HS-5 (cell line): ENCODE data around the gene POLE.
A peak's percentile ranks its signal among the peaks of the same experiment; 100 is the strongest.

Experiments
- DNase-seq: peaks from one replicate; pipeline ENCODE4 v3.0.0-alpha.2; 2012; ENCODE audit warnings: low read depth

POLE gene

DNA sequence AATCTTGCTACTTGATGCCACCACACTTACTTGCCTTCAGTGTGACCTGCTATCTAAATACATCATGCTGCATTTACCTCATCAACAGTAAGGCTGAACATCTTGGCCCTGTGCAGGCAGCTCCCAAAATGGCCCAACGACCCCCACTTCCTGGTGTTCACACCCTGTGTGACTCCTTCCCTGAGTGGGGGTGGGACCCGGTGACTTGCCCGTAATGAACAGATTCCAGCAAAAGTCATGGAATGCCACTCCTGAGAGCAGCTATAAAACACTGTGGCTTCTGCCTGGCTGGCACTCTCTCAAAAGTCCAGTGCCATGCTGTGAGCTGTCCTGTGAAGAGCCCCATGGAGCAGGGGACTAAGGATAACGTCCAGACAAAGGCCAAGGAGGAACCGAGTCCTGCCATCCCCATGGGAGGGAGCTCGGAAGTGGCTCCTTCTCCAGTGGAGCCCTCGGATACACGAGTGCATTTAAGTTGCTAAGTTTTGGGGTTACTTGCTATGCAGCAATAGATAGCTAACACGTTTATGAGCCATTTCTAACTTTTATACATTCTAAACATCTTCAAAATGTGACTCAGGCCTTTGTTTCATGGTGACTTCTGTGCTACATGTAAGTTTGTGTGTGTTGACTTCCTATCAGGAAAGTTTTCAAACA, 35.6 kb downstream of the POLE start:
- no peak for DNase-seq

DNA sequence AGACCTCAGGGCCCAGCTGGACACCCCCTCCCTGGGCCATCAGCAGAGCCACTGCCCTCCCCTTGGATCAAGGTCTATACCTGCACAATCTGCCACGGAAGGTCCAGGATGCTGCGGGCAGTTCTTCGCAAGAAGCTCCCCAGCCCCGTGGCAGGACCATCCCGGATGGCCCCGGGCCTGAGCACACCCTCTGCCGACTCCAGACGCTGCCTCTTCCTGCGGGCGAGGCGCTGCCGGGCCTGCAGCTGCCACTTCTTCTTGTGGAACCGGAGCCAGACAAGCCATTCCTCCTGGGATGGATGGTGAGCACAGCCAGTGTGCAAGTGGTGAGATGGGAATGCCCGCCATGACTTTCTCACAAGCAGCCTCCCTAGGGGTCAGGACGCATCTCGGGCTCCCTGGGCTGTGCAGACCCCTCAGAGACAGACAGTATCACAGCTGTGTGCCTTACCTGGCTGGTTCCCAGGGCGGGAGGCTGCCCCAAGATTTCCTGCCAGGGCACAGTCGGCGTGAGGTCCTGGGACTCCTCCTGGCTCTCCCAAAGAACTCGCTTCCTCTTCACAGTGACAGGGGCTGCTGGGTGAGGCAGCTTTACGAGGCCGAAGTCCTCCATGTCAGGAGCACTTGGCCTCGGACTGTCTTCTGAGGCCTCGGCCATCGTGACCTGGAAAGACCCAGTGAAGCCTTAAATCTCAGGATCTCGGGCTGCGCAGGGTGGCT, 37.8 kb downstream of the POLE start:
- no peak for DNase-seq

DNA sequence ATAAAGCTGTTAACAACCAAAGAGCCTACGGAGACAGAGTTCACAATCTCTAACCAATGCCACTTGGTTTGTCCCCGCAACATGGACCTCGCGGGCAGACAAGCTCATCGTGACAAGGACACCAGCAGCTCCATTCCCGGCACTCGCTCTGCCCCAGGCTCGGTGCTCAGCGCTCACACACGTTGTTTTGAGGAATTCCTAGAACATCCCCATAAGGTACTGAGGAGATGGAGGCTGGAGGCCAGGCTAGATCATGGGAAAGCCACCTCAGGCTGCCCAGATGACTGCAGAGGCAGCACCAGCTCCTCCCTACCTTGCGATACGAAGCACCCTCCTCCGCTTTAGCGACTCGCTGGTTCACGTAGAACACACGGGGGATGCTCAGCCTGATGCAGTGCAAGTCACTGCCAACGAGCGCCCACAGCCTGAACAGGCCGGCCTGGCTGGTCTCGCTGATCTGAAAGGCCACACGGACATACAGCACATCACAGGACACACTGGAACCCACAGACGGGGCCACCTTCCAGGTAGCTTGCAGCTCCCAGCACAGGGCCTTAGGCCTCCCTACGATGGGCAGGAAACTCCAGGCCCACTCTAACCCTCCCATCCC, 38.4 kb downstream of the POLE start:
- no peak for DNase-seq

DNA sequence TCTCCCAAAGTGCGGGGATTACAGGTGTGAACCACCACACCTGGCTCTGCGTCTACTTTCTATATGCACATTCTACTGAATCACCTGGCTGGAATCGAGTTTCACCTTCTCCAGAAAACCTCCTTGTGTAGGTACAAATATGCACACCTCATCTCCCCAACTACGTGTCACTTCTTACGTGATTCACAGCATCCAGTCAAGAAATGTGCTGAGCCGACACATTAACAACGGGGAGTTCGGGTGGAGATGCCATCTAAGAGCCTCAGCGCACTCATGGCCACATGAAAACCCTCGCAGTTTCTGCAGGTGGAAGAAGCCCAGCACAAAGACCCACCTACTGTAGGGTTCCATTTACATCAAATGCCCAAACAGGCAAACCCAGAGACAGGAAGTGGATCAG, 39.3 kb downstream of the POLE start:
- no peak for DNase-seq

DNA sequence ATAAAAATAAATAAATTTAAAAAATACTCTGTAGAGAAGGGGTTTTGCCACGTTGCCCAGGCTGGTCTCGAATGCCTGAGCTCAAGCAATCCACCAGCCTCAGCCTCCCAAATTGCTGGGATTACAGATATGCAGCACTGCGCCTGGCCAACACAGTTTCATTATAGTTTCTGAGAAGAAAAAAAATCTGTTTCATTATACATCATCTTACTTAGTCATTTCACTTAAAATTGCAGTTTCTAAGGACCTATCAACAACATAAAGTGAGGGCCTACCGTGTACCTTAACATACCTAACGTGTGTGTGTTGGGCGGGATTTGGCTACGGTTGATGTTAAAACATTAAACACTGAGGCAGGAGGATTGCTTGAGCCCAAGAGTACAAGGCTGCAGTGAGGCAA, 40.3 kb downstream of the POLE start:
- DNase-seq, result no peak

DNA sequence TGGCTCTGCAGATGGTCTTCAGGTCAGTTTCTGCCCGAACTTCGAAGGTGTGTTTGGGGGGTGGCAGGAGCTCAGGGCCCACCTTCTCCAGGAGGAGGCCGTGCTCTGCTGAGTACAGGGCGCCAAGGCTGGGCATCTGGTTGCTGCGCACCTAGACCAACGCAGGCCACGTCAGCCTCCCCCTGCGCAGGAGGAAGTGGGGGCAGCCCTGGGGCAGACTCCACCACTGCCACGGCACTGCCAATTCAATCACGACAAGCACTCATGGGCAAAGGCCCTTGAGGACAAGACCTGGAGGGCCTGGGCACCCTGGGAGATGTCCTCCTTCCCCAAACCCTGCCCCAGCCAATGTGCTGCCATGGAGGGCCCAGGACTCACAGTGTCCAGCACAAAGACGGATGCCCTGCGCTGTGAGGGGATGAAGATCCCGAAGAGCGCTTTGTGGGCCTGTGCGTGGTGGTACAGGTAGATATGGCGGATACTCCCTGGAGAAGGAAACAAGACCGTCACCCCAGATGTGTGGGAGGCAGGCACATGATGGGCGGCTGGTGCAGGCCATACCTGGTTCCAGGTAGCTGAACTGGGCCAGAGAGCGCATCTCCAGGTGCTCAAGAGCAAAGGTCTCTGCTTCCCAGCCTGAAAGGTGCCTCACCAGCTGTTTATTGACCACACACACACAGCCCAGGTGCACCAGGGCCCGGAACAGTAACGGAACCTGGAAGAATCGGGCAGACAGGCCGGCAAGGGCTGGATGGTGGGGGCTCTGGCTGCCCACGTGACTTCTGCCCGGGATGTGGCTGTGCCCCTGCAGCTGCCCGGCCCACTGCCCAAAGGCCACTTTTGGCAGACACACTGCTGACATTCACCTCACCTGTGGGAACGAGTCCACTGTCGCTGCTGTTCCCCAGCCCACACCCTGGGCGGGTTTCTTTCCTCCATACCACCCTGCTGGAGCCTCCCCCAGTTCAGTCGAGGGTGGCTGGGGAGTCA, 44.0 kb downstream of the POLE start:
- DNase-seq, result no peak

DNA sequence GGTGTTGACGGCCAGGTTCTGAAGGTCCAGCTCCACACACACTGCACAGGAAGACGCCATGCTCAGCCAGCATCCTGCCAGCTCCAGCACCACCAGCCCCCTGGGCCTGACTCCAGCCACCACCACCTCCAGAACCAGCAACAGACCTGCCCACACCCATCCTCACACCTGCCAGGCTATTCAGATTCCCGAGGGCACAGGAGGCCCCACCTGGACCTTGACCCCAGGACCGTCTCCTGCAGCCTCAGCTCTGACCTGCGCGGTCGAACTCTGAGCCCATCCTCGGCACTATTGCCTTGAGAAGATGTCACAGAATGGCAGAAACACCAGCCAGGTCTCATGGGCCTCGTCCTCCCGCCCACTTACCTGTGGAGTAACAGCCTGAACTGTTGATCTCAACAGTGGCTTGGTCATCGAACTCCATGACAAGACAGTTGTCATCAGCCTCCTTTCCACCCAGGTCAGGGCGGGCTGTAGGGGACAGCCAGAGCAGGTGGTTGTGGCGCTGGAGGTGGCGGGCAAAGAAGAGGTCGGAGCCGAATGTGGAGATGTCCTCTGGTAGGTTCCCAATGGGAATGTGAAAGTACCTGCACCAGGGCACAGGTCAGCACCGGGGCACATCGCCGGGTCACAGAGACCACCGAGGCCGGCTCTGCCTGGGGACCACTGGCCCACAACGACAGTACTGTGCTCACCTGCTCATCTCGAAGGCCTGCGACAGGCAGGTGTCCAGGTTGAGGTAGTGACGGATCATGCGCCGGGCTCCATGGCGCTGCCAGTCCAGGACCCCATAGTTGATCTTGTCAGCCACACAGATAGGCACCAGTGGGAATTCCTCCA, 45.1 kb downstream of the POLE start:
- no peak for DNase-seq

DNA sequence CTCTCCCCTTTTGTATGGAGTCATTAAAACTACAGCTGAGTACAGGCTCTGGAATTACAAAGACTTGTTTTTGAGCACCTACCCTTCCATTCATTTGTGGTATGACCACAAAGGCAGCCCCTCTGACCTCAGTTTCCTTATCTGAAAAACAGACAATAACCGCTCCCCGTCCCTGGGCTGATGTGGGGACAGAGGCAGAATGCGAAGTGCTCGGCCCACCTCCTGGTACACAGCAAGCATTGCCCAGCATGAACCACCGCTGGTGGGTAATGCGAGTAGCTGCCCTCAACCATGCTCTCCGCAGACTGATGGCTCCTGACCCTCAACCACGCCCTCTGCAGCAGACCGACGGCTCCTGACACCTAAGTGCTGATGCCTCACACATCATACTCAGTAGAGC, 46.2 kb downstream of the POLE start:
- DNase-seq, result no peak

DNA sequence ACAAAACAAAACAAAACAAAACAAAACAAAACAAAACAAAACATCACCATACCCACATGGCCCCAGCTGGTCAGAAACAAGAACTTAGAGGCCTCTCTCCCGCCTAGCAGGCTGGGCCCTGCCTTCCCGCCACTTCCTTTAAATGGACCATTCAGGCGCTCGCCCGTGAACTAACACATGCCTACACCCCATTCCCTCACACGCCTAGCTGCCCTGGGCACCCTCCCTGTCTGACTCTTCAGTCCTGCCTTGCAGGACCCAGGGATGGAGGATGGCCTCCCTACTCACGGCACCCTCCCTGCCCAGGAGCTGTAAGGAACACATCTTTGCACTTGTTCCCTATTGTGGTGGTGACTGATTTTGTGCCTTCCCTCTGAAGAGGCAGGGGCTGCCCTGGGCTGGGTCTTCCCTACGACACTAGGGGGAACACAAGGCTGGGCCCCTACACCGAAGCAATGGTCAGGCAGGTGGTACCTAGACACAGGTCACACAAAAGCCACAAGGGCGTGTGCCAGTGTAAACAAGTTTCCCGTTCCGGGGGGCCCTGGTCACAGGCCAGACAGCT, 47.1 kb downstream of the POLE start:
- DNase-seq, result no peak

DNA sequence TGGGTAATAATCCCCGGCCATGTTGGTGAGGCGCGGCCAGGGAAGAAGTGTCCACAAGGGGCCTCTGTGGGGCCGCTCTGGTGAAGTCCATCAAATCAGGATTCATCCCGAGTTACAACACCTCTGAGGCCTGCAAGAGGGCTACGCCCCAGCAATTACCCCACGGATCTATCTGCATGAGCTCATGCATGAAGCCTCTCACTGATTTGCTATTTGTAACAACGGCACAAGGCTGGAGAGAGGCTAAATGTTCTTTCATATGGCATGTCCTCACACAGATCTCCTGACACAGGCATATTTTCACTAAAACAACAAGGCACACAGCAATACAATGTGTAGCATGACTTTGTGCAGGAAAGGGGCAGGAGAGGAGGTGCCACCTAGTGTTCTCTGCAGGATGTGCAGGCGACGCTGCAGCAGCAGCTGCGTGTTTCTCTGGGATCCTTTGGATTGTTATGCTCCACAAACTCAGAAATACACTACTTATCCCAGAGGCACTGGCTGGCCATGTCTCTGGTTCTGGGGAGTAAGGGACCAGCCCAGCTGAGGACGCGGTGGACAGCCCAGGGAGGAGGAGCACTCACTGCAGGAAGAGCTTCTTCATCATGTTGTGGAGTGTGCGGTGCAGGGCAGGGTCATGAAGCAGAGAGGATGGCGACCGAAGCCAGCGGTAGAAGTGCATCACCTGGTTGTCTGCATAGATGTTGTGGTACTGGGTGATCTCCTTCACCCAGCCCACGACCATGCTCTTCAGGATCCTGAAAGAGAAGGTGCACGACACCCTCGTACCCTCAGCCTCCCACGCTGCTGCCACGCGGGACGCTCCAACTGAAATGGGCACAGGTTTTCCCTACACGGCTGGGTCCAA, 48.4 kb downstream of the POLE start:
- peak; percentile 3 for DNase-seq

DNA sequence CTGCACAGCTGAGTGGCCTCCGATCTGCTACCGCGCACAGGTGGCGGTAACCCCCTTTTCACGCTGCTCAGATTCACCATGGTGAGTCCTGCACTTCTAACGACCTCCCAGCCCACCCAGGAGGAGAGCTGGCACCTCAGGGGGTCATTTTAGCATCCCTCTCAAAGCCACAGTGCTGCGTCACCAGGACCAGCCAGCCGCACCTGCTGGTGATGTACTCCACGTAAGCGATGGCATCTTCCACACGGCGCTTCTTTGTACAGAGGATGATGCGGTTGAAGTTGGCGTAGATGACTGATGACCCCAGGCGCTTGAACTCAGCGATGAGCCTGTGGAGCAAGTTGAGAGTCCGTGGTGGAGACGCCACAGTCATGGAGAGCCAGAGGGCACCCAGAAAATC, 49.3 kb downstream of the POLE start:
- DNase-seq, result no peak

DNA sequence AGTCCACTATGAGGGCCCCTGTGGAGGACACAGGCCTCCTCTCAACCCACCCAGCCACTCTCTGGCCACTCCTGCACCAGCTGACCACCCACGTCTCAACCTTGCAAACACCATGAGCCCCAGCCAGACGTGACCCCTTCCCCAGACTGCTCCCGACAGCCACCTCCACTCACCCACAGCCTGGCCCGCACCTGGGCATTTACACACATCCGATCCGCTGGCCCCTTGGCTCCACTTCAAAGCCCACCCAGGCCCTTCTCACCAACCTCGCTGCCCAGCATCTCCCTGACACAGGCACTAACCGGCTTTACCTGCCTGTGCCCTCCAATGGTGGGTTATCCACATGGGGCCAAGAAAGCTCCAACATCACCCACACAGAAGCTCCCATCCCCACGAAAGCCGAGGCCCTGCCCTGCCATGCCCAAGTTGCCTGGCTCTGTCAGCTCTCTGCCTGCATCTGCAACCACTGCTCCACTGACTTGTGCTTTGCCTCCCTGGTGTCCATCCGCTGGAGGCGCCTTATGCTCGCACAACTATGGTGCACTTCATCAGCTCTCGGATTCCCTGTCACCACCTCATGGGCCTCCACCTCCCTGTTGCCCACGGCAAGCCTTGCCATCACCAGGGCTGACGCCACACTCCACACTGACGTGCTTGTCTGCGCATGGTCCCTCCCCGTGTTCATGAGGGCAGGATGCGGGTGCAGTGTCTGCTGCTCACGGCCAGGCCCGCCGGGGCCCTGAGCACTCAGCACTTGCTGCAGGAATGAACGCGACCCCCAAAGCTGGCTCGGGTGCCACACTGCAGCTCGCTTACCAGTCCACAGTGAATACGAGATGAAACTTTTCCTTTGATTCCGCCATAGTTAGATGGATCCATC, 51.8 kb downstream of the POLE start:
- no peak for DNase-seq

DNA sequence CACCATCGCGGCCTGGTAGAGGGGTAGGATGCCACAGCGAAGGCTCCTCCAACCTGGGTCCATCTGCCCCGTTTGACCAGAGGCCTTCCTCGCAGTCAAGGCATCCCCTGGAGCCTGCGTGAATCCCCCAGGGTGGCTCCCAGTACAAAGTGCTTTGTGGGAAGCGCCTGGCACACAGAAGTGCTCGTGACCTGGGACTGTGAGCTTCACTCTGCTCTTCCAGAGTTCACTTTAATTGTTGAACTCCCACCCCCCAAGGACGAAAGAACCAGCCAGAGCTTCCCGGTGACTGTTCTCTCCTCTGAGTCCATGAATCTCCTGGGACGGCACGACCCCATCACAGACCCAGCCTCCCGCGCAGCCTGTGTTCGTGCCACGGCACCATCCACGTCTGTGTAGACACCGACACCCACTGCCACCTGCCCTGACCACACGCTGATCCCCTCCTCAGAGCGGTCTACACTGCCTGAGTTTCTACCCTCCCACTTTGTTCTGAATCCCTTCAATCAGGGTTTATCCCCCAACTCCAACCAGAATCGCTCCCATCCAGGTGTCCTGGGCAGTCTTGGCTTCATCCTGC, 52.6 kb downstream of the POLE start:
- no peak for DNase-seq

DNA sequence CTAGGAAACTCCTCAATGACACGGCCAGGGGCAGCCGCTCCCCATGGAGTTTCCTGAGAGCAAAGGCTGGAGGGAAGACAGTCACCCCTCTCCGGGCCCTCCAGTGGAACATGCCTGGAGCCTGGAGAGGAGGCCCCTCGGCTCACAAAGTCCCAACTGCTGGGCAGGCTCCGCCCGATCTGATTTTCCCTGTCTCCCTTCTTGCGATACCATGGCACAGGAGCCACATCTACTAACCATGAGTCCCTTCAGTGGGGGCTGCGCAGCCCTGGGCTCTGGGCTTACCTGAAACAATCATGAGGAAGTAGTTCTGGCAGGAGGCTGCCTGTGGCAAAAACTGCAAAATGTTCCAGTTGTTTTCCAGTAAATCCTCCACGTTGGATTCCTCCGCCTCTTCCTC, 53.2 kb downstream of the POLE start:
- DNase-seq, result no peak

DNA sequence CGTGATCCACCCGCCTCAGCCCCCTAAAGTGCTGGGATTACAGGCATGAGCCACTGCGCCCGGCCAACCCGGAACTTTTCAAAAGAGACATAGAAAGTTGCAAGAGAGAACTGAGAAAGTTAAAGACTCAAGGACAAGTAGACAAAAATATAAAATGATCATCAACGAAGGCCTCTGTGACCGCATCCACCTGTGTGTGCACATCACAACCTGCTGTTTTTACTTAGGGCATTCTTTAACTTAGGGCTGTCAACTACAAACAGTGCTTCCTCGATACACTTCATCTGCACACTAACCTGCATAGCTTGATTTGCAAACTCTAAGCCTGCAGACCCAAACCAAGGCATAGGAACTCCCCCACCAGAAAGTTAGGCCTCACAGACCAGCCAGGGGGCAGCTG, 53.7 kb downstream of the POLE start:
- no peak for DNase-seq

DNA sequence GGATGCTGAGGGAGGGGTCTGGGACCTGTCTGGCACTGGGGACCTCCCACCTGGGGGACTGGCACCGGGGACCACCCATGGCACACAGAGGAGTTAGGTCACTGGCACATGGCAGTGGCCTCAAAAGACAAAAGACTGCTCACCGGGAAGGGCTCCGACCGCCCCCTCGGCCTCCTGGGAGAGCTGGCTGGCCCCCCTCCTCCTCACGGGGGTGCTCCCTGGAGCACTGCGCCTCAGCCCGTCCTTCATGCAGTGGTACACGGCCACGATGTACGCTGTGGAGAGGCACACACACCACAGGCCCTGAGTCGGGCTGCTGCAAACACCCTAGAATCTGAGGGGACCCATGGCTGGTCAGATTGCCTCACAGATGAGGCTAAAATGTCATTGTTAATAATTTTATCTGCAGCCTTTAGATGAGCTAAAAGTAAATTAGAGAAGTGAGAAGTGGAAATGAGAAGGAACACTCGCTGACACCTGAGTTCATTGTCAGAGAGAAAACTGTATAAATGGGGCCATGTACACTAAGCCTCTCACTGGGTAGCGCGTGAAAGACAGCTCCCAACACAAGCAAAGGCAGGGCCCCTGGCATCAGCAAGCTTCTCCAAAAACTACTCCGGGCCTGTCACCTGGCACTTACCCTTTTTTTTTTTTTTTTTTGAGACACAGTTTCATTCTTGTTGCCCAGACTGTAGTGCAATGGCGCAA, 54.5 kb downstream of the POLE start:
- no peak for DNase-seq

DNA sequence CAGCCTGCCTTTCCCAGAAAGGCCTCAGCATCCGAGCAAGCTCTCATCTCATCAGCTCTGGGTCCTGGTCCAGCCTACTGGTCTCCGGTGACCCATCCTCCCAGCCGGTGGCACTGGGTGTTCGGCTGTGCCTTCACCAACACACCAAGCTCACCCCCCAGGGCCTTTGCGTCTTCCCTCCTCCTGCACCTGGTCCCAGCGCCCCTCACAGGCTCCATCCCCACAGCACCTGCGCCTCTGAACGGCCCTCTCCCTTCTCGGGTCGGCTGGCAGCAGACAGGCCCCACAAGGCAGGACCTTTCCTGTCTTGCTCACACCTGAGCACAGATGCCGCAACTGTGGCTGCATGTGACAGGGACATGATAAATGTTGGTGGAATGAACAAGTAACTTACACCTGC, 55.5 kb downstream of the POLE start:
- DNase-seq, result no peak

DNA sequence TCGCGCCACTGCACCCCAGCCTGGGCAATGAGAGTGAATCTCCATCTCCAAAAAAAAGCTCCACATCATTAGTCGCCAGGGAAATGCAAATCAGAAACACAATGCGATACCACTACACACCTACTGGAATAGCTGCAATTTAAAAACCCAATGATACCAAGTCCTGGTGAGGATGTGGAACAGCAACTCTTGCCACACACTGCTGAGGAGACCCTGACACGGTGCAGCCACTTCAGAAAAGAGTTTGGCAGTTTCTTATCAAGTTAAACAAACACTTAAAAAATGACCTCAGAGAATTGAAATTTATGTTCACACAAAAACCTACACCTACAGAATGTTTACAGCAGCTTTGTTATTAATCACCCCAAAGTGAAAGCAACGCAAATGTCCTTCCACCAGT, 56.5 kb downstream of the POLE start:
- DNase-seq, result no peak
